LNCaP clone FGC (cell line): Measurements from ENCODE around the gene SNX33.

Experiments
- DNase-seq: peaks from one replicate; pipeline ENCODE4 v3.0.0-alpha.2; 2011; ENCODE audit warnings: low read depth
- H3K4me3 ChIP-seq: 2 replicates; pipeline ENCODE4 v1.5.1; 2011; ENCODE audit warnings: mild to moderate bottlenecking, low read depth, low read length, control low read depth
- CTCF ChIP-seq: IDR thresholded peaks from 2 replicates; pipeline ENCODE4 v1.5.1; 2012; ENCODE audit warnings: mild to moderate bottlenecking; ENCODE audit not compliant: control insufficient read depth, insufficient read depth; ENCODE audit errors: extremely low read depth

SNX33 gene

GRCh38 chr15:75656813-75657212 lies 9.1 kb downstream of the SNX33 start:
- TF ChIP-seq CTCF, result no peak
- H3K4me3 ChIP-seq, result no peak overlapping the region
- no peak for DNase-seq

GRCh38 chr15:75659141-75659771 lies 11.5 kb downstream of the SNX33 start:
- no peak for DNase-seq
- TF ChIP-seq CTCF, result no peak

GRCh38 chr15:75659928-75660645 lies 12.4 kb downstream of the SNX33 start:
- H3K4me3 ChIP-seq, result no peak overlapping the region
- DNase-seq, result no peak
- TF ChIP-seq CTCF, result no peak

More at GRCh38 chr15:75659141-75659771, 11.5 kb downstream of the SNX33 start:
- no peak overlapping the region for H3K4me3 ChIP-seq

- DNase-seq, result no peak
- H3K4me3 ChIP-seq, result no peak overlapping the region
- TF ChIP-seq CTCF, result no peak
These were observed 13.5 kb downstream of the SNX33 start for GRCh38 chr15:75661100-75661755.

- H3K4me3 ChIP-seq, result no peak overlapping the region
- no peak for TF ChIP-seq CTCF
- no peak for DNase-seq
These were observed 14.0 kb downstream of the SNX33 start for GRCh38 chr15:75661756-75662140.

GRCh38 chr15:75662823-75663519 lies 15.3 kb downstream of the SNX33 start:
- DNase-seq, result no peak
- TF ChIP-seq CTCF, result no peak
- H3K4me3 ChIP-seq, result no peak overlapping the region
